ENCODE measurements around the gene ARHGAP26. TPM values are rescaled to one million over a fixed set of nuclear protein-coding genes. Genes with fewer than 3 reads are reported as not detected.

The ARHGAP26 gene
- total and polyA plus RNA-seq, 12 donors: 7.5 to 45.8 (median 37.2) TPM

GRCh38 chr5:142740474-142741242 lies 29.5 kb upstream of the ARHGAP26 start:
- no peak overlapping the region for H3K4me3 ChIP-seq
- peaks cover 7 to 63% (median 43%) of the 10 kb centered on the region in 9 donors for H3K4me1 ChIP-seq
- ATAC-seq (peak in 4 of 8 donors; percentile 41 to 63 (median 52)), DNase-seq (no peak)
- intact Hi-C loops (cut with DNase I): loop anchor here in 2 of 10 donors (10.0 kb wide), 1 partner anchor 134 kb away; no protein-coding TSS in a partner anchor
- peak overlapping the region in 5 of 10 donors; percentile 5 to 35 (median 25) for H3K27ac ChIP-seq
- no peaks in the 10 kb centered on the region for H3K27me3 ChIP-seq
- no peaks in the 10 kb centered on the region for H3K36me3 ChIP-seq
- no peak for TF ChIP-seq CTCF (IDR thresholded peaks at IDR 0.05)
- WGBS, 2 donors: 69 to 77% methylated on average over 6 of the region's 6 CpGs
- no peaks in the 10 kb centered on the region for H3K9me3 ChIP-seq

- peak in 1 of 2 donors; percentile 68 for DNase-seq
- TF ChIP-seq CTCF (IDR thresholded peaks at IDR 0.05): no peak
- Histone ChIP-seq H3K4me3 (no peak overlapping the region), H3K4me1 (peaks cover 4 to 76% (median 55%) of the 10 kb centered on the region in 9 donors), H3K27me3 (no peaks in the 10 kb centered on the region), H3K36me3 (no peaks in the 10 kb centered on the region), H3K27ac (peak overlapping the region; percentile 65 to 93 (median 79)), H3K9me3 (no peaks in the 10 kb centered on the region)
- ATAC-seq: peak; percentile 40 to 81 (median 70)
- WGBS, 2 donors: 38 to 45% methylated on average over 7 of the region's 7 CpGs
- intact Hi-C loops (cut with DNase I): loop anchor here in 2 of 10 donors (10.0 kb wide), 1 partner anchor 131 kb away; no protein-coding TSS in a partner anchor
Measured at GRCh38 chr5:142743592-142744441, 26.4 kb upstream of the ARHGAP26 start.

- TF ChIP-seq CTCF (IDR thresholded peaks at IDR 0.05): no peak
- Histone ChIP-seq H3K27me3 (no peaks in the 10 kb centered on the region), H3K4me1 (peaks cover 4 to 84% (median 58%) of the 10 kb centered on the region in 9 donors), H3K9me3 (no peaks in the 10 kb centered on the region), H3K4me3 (peak overlapping the region in 1 of 10 donors; percentile 11), H3K27ac (peak overlapping the region in 4 of 10 donors; percentile 34 to 93 (median 74)), H3K36me3 (no peaks in the 10 kb centered on the region)
- ATAC-seq (peak; percentile 10 to 74 (median 58)), DNase-seq (no peak)
- intact Hi-C loops (cut with DNase I): loop anchor here in 2 of 10 donors (10.0 kb wide), 1 partner anchor 130 kb away; no protein-coding TSS in a partner anchor
- 58 to 69% methylated on average over 4 of the region's 4 CpGs for WGBS, 2 donors
Measured at GRCh38 chr5:142745268-142745667, 24.9 kb upstream of the ARHGAP26 start.

Measured in heart right ventricle (tissue), 16 donors.